Ovary (tissue), 3 donors: ENCODE measurements around the gene HSFX3.
"Not testable (repeated sequence)": the region's sequence is repeated elsewhere in the genome, so short reads cannot be mapped to it uniquely, and the experiment has no call there.

Experiments
- POLR2A ChIP-seq: fragments of 450-650 bp; IDR thresholded peaks from one replicate; pipeline ENCODE4 v1.6.1; 2017; ENCODE audit warnings: antibody characterized with exemption, mild to moderate bottlenecking, moderate library complexity
- TF ChIP-seq, protein P1 (sequence below), 3 donors: fragments of 450-650 bp in 2 of 3; fragments of 200-600 bp in 1 of 3; IDR thresholded peaks; one replicate each; pipeline versions ENCODE4 v1.5.1 to v1.8.0; 2016 to 2022; ENCODE audit warnings: antibody characterized with exemption in 3 of 3, mild to moderate bottlenecking in 1 of 3
- donor health status: DM: no; HTN: no; CAD: no.

DNA sequence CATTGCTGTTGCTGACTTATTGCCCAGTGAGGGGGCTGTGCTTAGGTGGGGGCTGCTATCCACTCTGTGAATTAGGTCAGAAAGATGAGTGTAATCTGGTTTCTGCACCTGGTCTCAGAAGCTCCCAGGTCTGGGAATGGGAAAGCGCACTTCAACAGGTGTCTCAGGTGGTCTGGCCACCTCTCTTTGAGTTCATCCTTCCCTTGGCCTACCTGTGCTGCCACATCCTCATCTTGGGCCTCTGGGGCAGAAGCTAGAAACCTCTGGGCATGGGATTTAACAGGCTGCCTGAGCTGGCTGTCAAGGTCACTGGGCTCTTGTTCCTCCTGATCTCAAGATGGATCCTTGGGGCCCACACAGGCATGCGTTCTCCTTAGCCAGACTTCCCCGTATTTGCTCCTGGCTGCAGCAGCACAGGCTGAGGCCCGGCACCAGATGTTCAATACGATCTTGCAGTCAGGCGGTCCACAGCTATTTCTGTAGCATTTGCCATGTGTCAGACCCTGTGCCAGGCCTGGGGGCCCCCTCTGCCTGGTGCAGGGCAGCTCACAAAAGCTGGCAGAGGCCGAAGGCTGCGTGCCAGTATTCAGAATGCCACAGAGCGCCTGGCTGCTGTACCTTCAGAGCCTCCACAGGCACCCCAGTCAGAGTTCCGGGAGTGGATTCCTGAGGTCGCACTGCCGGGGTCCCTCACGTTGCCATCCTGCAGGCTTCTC lies 23.2 kb downstream of the HSFX3 start:
- TF ChIP-seq, protein P1, sequence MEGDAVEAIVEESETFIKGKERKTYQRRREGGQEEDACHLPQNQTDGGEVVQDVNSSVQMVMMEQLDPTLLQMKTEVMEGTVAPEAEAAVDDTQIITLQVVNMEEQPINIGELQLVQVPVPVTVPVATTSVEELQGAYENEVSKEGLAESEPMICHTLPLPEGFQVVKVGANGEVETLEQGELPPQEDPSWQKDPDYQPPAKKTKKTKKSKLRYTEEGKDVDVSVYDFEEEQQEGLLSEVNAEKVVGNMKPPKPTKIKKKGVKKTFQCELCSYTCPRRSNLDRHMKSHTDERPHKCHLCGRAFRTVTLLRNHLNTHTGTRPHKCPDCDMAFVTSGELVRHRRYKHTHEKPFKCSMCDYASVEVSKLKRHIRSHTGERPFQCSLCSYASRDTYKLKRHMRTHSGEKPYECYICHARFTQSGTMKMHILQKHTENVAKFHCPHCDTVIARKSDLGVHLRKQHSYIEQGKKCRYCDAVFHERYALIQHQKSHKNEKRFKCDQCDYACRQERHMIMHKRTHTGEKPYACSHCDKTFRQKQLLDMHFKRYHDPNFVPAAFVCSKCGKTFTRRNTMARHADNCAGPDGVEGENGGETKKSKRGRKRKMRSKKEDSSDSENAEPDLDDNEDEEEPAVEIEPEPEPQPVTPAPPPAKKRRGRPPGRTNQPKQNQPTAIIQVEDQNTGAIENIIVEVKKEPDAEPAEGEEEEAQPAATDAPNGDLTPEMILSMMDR (IDR thresholded peaks at IDR 0.05) = not testable (repeated sequence)
- not testable (repeated sequence) for TF ChIP-seq POLR2A
